ENCODE results near the gene SLC6A20. TPM values are rescaled to one million over a fixed set of nuclear protein-coding genes. Genes with fewer than 3 reads are reported as not detected.
A peak's percentile ranks its signal among the peaks of the same experiment; 100 is the strongest.

SLC6A20 gene
- total RNA-seq, 1 experiment from 2014 or later, result 0.09 TPM

DNA sequence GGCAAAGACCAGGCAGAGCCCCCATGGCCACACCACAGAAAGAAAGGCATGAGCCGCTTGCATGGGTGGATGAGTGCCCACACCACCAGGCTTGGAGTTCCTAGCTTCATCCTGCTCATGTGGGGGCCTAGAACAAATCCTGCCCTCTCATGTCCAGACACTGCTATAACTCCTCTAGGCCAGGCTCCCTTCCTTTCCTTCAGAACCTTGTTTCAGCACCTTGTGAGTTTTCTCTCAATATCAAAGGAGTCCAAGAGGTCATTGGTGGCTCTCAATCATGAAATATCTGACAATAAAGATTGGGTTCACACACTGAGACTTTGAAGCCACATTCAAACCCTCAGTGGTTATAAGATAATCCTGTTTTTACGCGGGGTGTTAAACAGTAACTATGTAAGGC, 12.7 kb downstream of the SLC6A20 start:
- DNase-seq, result no peak
- Histone ChIP-seq H3K23ac (ENCODE audit: insufficient read length, low read depth, low read length) (no peak overlapping the region), H3K27ac (ENCODE audit: insufficient read length, low read depth, low read length) (no peak overlapping the region), H3K4me2 (ENCODE audit: insufficient read depth, insufficient read length, low read length) (no peak overlapping the region), H3K79me2 (ENCODE audit: insufficient read depth, low read length) (no peaks in the 10 kb centered on the region), H2BK15ac (ENCODE audit: low read depth, low read length) (no peak overlapping the region), H3K18ac (ENCODE audit: insufficient read length, low read depth, low read length) (no peak overlapping the region), H4K91ac (ENCODE audit: insufficient read length, low read depth, low read length) (no peak overlapping the region), H4K20me1 (ENCODE audit: control insufficient read depth, insufficient read depth, insufficient read length) (no peaks in the 10 kb centered on the region), H3K56ac (ENCODE audit: insufficient read length, low read depth, low read length) (no peak overlapping the region), H3K9ac (ENCODE audit: extremely low read depth, insufficient read length, low read length) (no peak overlapping the region), H3K79me1 (ENCODE audit: insufficient read depth, low read depth, low read length, poor library complexity, severe bottlenecking) (no peaks in the 10 kb centered on the region), H2BK12ac (ENCODE audit: insufficient read length, low read depth, low read length) (no peak overlapping the region), H4K8ac (replicated peaks; ENCODE audit: insufficient read length, low read depth, low read length) (no peak overlapping the region), H2BK120ac (ENCODE audit: low read depth, low read length, poor library complexity, severe bottlenecking) (no peak overlapping the region), H3K9me3 (ENCODE audit: control insufficient read depth, low read depth, low read length) (no peaks in the 10 kb centered on the region), H3K4ac (ENCODE audit: low read depth, low read length) (no peak overlapping the region), H3K27me3 (ENCODE audit: insufficient read depth, low read length) (0 out of 2 replicates have a peak, but pooled peaks cover 2% of the 10 kb centered on the region), H3T11ph (ENCODE audit: low read length) (no peak overlapping the region), H2BK5ac (ENCODE audit: insufficient read length, low read length) (no peak overlapping the region), H3K23me2 (ENCODE audit: insufficient read length, low read depth, low read length, poor library complexity, severe bottlenecking) (no peaks in the 10 kb centered on the region), H4K5ac (ENCODE audit: insufficient read length, low read depth, low read length) (no peak overlapping the region), H2BK20ac (ENCODE audit: low read depth, low read length, poor library complexity, severe bottlenecking) (no peak overlapping the region), H3K4me1 (ENCODE audit: insufficient read depth, low read length) (no peaks in the 10 kb centered on the region), H2AK5ac (ENCODE audit: insufficient read length, low read length) (no peak overlapping the region), H3K14ac (ENCODE audit: insufficient read depth, low read length) (no peak overlapping the region), H2AFZ (ENCODE audit: low read length) (no peak overlapping the region)
- Mint-ChIP-seq H3K27me3 (ENCODE audit: low read depth) (peaks cover 22% of the 10 kb centered on the region), H3K36me3 (ENCODE audit: insufficient read depth in 1 of 3, low read depth in 3 of 3) (peaks cover 0 to under 1% (median 0%) of the 10 kb centered on the region in 3 experiments; a peak in 1 of 7 replicates), H3K4me1 (peaks cover 0 to 4% of the 10 kb centered on the region in 2 experiments; a peak in 2 of 4 replicates), H3K27ac (no peak overlapping the region), H3K9me3 (peaks cover 2 to 9% of the 10 kb centered on the region in 2 experiments; a peak in 3 of 5 replicates), H3K4me3 (no peak overlapping the region)
- TF ChIP-seq, protein P1, sequence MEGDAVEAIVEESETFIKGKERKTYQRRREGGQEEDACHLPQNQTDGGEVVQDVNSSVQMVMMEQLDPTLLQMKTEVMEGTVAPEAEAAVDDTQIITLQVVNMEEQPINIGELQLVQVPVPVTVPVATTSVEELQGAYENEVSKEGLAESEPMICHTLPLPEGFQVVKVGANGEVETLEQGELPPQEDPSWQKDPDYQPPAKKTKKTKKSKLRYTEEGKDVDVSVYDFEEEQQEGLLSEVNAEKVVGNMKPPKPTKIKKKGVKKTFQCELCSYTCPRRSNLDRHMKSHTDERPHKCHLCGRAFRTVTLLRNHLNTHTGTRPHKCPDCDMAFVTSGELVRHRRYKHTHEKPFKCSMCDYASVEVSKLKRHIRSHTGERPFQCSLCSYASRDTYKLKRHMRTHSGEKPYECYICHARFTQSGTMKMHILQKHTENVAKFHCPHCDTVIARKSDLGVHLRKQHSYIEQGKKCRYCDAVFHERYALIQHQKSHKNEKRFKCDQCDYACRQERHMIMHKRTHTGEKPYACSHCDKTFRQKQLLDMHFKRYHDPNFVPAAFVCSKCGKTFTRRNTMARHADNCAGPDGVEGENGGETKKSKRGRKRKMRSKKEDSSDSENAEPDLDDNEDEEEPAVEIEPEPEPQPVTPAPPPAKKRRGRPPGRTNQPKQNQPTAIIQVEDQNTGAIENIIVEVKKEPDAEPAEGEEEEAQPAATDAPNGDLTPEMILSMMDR (conservative IDR thresholded peaks at IDR 0.05), result peak; percentile 39; the same call in 2 of the 3 replicates
- no CpG with 5 or more reads among the region's 3 CpGs for WGBS (ENCODE audit: extremely low coverage, insufficient read length, low lambda C conversion rate)
